HepG2 (cell line): ENCODE results near the gene CACNB4. TPM values are rescaled to one million over a fixed set of nuclear protein-coding genes. Genes with fewer than 3 reads are reported as not detected.

Experiments used
- FOXO1 ChIP-seq: sonication (generic); formaldehyde crosslinking; IDR thresholded peaks from 2 replicates; pipeline ENCODE4 v1.4.0; 2020; ENCODE audit warnings: missing genetic modification reagents
- JUND ChIP-seq: sonication (generic); formaldehyde crosslinking; IDR thresholded peaks from 2 replicates; pipeline ENCODE4 v1.8.0; 2022; ENCODE audit warnings: mild to moderate bottlenecking, missing genetic modification reagents
- NR2C2 ChIP-seq: sonication (generic); formaldehyde crosslinking; IDR thresholded peaks from 2 replicates; pipeline ENCODE4 v1.4.0; 2020; ENCODE audit warnings: missing genetic modification reagents, mild to moderate bottlenecking, moderate library complexity, borderline replicate concordance
- PCBP1 ChIP-seq: fragments of 200-400 bp; formaldehyde crosslinking; IDR thresholded peaks from 2 replicates; pipeline ENCODE4 v1.6.1; 2017; ENCODE audit warnings: mild to moderate bottlenecking, low read depth, low read length, borderline replicate concordance
- RBFOX2 ChIP-seq: fragments of 200-400 bp; formaldehyde crosslinking; IDR thresholded peaks from 2 replicates; pipeline ENCODE4 v1.6.1; 2017; ENCODE audit warnings: low read depth, mild to moderate bottlenecking, low read length
- RCOR2 ChIP-seq: IDR thresholded peaks from 2 replicates; pipeline ENCODE4 v1.6.1; 2016; ENCODE audit warnings: missing biosample characterization, missing genetic modification reagents
- RFX5 ChIP-seq: IDR thresholded peaks from 2 replicates; pipeline ENCODE4 v1.6.1; 2011; ENCODE audit warnings: low read depth, low read length, improper control_type of control experiment
- SRSF1 ChIP-seq: fragments of 200-400 bp; formaldehyde crosslinking; optimal IDR thresholded peaks from 2 replicates; pipeline ENCODE3; 2017; ENCODE audit warnings: mild to moderate bottlenecking, low read depth, low read length, moderate library complexity
- ZNF160 ChIP-seq: sonication (generic); formaldehyde crosslinking; IDR thresholded peaks from 2 replicates; pipeline ENCODE4 v1.8.0; 2022; ENCODE audit warnings: mild to moderate bottlenecking, inconsistent platforms, missing genetic modification reagents
- ZNF20 ChIP-seq: sonication (generic); formaldehyde crosslinking; IDR thresholded peaks from 2 replicates; pipeline ENCODE4 v1.4.0; 2020; ENCODE audit warnings: mild to moderate bottlenecking, moderate library complexity, missing genetic modification reagents
- ZNF251 ChIP-seq: sonication (generic); formaldehyde crosslinking; IDR thresholded peaks from 2 replicates; pipeline ENCODE4 v1.9.0; 2021; ENCODE audit warnings: mild to moderate bottlenecking, missing genetic modification reagents
- ZNF274 ChIP-seq: sonication (generic); formaldehyde crosslinking; IDR thresholded peaks from 2 replicates; pipeline ENCODE4 v1.5.1; 2020; ENCODE audit warnings: mild to moderate bottlenecking, missing genetic modification reagents
- ZNF335 ChIP-seq: sonication (generic); formaldehyde crosslinking; IDR thresholded peaks from 2 replicates; pipeline ENCODE4 v1.4.0; 2020; ENCODE audit warnings: missing genetic modification reagents
- ZNF570 ChIP-seq: sonication (generic); formaldehyde crosslinking; IDR thresholded peaks from 2 replicates; pipeline ENCODE4 v1.4.0; 2020; ENCODE audit warnings: mild to moderate bottlenecking, missing genetic modification reagents, borderline replicate concordance
- ZNF598 ChIP-seq: sonication (generic); formaldehyde crosslinking; IDR thresholded peaks from 2 replicates; pipeline ENCODE4 v1.5.1; 2020; ENCODE audit warnings: mild to moderate bottlenecking, missing genetic modification reagents, borderline replicate concordance
- polyA plus RNA-seq, 8 experiments: library from polyadenylated mRNA; depleted of rRNA in 3 of 8; stranded (reverse) in 7 of 8; unstranded in 1 of 8; fragments of >200 nt; fragmentation: Illumina TruSeq in 4 of 8; extraction: Trizol in 4 of 8; gene quantifications; 2 replicates each; pipeline versions ENCODE4 v1.2.1 to v1.2.3, GENCODE V29; 2011 to 2016; ENCODE audit warnings: low read depth in 4 of 8, missing spikeins in 1 of 8, mixed read lengths in 1 of 8; ENCODE audit not compliant: insufficient read depth in 1 of 8
- total RNA-seq, 5 experiments: library from RNA; depleted of rRNA; stranded (reverse); fragments of >200 nt; fragmentation: Illumina TruSeq; extraction: Trizol; gene quantifications; 2 replicates each; pipeline ENCODE4 v1.2.3, GENCODE V29; 2016; ENCODE audit warnings: low read depth in 1 of 5
- TF ChIP-seq, protein P1 (sequence below): sonication (generic); formaldehyde crosslinking; IDR thresholded peaks from 2 replicates; pipeline ENCODE4 v1.5.1; 2020; ENCODE audit warnings: mild to moderate bottlenecking, missing genetic modification reagents, borderline replicate concordance
- TF ChIP-seq, protein P2 (sequence below): sonication (generic); formaldehyde crosslinking; IDR thresholded peaks from 2 replicates; pipeline ENCODE4 v1.4.0; 2020; ENCODE audit warnings: missing genetic modification reagents
- TF ChIP-seq, protein P3 (sequence below): sonication (generic); formaldehyde crosslinking; IDR thresholded peaks from 2 replicates; pipeline ENCODE4 v1.4.0; 2020; ENCODE audit warnings: mild to moderate bottlenecking, low read depth, missing genetic modification reagents
- TF ChIP-seq, protein P4 (sequence below): sonication (generic); formaldehyde crosslinking; IDR thresholded peaks from 2 replicates; pipeline ENCODE4 v1.4.0; 2020; ENCODE audit warnings: missing genetic modification reagents

The CACNB4 gene
- total and polyA plus RNA-seq, 2 of the 13 experiments (the other 11 are each of a cell fraction or from before 2014, with no cell fraction given), result 5.1 to 14.3 TPM

DNA sequence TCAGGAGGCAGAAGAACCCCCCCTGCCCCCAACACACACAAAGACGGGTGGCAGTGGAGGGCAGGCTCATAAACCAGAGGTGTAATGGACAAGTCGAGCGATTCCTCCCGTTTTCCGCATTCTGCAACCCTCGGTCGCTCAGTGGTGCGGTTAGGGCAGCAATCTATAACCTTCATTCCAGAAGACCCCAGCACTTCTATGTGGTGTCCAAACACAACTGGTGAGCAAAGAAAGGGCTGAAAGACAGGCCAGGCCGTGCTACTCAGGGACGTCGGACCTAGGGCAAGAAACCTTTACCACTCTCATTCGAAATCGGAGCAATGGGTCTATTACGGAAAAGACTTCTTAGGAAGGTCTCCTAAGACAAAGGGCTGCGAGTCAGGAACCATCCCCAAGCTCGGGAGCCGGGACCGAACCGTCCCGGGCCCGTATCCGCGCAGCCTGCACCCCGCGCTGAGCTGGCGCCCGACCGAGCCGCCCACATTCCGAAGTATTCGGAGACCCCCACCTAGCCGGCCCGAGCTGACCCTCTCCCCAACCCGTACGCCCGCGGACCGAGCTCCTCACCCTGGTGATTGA is 271.2 kb downstream of the CACNB4 start (continued):
- TF ChIP-seq NR2C2 (CRISPR knock-in tag) (no peak), RBFOX2 (no peak), ZNF251 (CRISPR knock-in tag) (no peak), RCOR2 (CRISPR knock-in tag) (0 out of 2 replicates have a peak, but pooled peaks have one; percentile 33), PCBP1 (0 out of 2 replicates have a peak, but pooled peaks have one; percentile 21), ZNF570 (CRISPR knock-in tag) (0 out of 2 replicates have a peak, but pooled peaks have one; percentile 43), ZNF335 (CRISPR knock-in tag) (no peak), JUND (no peak), RFX5 (no peak), ZNF20 (CRISPR knock-in tag) (0 out of 2 replicates have a peak, but pooled peaks have one; percentile 15), ZNF598 (CRISPR knock-in tag) (peak; percentile 73; the same call in 1 of the 2 replicates), ZNF160 (CRISPR knock-in tag) (0 out of 2 replicates have a peak, but pooled peaks have one; percentile 9), ZNF274 (CRISPR knock-in tag) (0 out of 2 replicates have a peak, but pooled peaks have one; percentile 0), FOXO1 (no peak), SRSF1 (peak; percentile 54)
- TF ChIP-seq, protein P1, sequence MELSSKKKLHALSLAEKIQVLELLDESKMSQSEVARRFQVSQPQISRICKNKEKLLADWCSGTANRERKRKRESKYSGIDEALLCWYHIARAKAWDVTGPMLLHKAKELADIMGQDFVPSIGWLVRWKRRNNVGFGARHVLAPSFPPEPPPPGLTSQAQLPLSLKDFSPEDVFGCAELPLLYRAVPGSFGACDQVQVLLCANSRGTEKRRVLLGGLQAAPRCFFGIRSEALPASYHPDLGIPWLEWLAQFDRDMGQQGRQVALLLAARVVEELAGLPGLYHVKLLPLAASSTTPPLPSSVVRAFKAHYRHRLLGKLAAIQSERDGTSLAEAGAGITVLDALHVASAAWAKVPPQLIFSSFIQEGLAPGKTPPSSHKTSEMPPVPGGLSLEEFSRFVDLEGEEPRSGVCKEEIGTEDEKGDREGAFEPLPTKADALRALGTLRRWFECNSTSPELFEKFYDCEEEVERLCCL (CRISPR knock-in tag), result no peak
- TF ChIP-seq, protein P2, sequence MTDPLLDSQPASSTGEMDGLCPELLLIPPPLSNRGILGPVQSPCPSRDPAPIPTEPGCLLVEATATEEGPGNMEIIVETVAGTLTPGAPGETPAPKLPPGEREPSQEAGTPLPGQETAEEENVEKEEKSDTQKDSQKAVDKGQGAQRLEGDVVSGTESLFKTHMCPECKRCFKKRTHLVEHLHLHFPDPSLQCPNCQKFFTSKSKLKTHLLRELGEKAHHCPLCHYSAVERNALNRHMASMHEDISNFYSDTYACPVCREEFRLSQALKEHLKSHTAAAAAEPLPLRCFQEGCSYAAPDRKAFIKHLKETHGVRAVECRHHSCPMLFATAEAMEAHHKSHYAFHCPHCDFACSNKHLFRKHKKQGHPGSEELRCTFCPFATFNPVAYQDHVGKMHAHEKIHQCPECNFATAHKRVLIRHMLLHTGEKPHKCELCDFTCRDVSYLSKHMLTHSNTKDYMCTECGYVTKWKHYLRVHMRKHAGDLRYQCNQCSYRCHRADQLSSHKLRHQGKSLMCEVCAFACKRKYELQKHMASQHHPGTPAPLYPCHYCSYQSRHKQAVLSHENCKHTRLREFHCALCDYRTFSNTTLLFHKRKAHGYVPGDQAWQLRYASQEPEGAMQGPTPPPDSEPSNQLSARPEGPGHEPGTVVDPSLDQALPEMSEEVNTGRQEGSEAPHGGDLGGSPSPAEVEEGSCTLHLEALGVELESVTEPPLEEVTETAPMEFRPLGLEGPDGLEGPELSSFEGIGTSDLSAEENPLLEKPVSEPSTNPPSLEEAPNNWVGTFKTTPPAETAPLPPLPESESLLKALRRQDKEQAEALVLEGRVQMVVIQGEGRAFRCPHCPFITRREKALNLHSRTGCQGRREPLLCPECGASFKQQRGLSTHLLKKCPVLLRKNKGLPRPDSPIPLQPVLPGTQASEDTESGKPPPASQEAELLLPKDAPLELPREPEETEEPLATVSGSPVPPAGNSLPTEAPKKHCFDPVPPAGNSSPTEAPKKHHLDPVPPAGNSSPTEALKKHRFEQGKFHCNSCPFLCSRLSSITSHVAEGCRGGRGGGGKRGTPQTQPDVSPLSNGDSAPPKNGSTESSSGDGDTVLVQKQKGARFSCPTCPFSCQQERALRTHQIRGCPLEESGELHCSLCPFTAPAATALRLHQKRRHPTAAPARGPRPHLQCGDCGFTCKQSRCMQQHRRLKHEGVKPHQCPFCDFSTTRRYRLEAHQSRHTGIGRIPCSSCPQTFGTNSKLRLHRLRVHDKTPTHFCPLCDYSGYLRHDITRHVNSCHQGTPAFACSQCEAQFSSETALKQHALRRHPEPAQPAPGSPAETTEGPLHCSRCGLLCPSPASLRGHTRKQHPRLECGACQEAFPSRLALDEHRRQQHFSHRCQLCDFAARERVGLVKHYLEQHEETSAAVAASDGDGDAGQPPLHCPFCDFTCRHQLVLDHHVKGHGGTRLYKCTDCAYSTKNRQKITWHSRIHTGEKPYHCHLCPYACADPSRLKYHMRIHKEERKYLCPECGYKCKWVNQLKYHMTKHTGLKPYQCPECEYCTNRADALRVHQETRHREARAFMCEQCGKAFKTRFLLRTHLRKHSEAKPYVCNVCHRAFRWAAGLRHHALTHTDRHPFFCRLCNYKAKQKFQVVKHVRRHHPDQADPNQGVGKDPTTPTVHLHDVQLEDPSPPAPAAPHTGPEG (CRISPR knock-in tag), result peak; percentile 95; the same call in 1 of the 2 replicates
- TF ChIP-seq, protein P3, sequence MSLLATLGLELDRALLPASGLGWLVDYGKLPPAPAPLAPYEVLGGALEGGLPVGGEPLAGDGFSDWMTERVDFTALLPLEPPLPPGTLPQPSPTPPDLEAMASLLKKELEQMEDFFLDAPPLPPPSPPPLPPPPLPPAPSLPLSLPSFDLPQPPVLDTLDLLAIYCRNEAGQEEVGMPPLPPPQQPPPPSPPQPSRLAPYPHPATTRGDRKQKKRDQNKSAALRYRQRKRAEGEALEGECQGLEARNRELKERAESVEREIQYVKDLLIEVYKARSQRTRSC, result no peak
- TF ChIP-seq, protein P4, sequence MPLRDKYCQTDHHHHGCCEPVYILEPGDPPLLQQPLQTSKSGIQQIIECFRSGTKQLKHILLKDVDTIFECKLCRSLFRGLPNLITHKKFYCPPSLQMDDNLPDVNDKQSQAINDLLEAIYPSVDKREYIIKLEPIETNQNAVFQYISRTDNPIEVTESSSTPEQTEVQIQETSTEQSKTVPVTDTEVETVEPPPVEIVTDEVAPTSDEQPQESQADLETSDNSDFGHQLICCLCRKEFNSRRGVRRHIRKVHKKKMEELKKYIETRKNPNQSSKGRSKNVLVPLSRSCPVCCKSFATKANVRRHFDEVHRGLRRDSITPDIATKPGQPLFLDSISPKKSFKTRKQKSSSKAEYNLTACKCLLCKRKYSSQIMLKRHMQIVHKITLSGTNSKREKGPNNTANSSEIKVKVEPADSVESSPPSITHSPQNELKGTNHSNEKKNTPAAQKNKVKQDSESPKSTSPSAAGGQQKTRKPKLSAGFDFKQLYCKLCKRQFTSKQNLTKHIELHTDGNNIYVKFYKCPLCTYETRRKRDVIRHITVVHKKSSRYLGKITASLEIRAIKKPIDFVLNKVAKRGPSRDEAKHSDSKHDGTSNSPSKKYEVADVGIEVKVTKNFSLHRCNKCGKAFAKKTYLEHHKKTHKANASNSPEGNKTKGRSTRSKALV, result no peak
